ENCODE data around the gene SH3PXD2B. TPM values are rescaled to one million over a fixed set of nuclear protein-coding genes. Genes with fewer than 3 reads are reported as not detected.
A peak's percentile ranks its signal among the peaks of the same experiment; 100 is the strongest.

The SH3PXD2B gene
- total RNA-seq, 6 donors from 2014 or later: 17.1 to 55.5 (median 43.2) TPM

DNA sequence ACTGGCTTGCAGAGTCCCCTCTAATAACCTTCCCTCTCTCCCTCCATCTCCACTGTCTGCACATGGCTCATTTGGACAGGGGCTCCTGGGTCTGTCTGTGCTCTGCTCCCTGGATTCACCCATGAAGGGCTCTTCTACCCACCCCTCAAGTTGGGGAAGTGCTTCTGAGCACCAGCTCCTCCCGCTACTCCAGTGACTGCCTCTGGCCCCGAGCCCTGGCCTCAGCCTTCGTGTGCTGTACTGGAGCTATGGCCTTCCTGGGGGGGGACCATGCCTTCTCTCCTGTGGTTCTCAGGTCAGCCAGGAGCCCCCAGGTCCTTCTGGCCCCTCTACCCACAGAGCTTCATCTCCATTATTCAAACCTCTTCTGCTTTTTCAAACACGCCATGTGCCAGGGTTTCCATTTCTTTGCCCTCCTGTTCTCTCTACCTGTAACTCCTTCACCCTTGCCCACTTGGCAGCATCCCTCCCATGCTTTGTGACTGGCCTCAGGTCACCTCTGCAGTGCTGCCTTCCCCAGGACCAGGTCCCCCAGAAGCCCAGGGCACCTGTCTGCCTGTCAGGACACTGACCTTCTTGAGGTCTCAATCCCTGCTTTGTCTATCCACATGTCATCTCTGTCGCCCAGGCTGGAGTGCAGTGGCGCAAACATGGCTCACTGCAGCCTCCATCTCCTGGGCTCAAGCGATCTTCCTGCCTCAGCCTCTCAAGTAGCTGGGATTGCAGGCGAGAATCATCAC lies 9.5 kb downstream of the SH3PXD2B start:
- Histone ChIP-seq H3K9me3 (no peaks in the 10 kb centered on the region), H3K4me3 (no peak overlapping the region), H3K4me1 (peaks cover 26 to 45% (median 29%) of the 10 kb centered on the region in 4 donors), H3K36me3 (no peaks in the 10 kb centered on the region), H3K27ac (peak overlapping the region in 2 of 4 donors; percentile 52 to 67), H3K27me3 (no peaks in the 10 kb centered on the region)
- no peak for TF ChIP-seq CTCF (IDR thresholded peaks at IDR 0.05)
- no peak for TF ChIP-seq POLR2A (IDR thresholded peaks at IDR 0.05)
- TF ChIP-seq EP300 (IDR thresholded peaks at IDR 0.05): no peak
- no peak for TF ChIP-seq POLR2AphosphoS5 (IDR thresholded peaks at IDR 0.05)
- no peak for DNase-seq
- 69 to 74% methylated on average over 8 of the region's 8 CpGs for WGBS, 2 donors
- no peak for ATAC-seq (ENCODE audit: low FRiP score in 2 of 2)

- DNase-seq (peak in 1 of 2 donors; percentile 21), ATAC-seq (ENCODE audit: low FRiP score in 2 of 2) (peak in 1 of 2 donors; percentile 7)
- 90 to 92% methylated on average over 4 of the region's 4 CpGs for WGBS, 2 donors
- no peak overlapping the region for H3K4me3 ChIP-seq
- H3K36me3 ChIP-seq: no peaks in the 10 kb centered on the region
- H3K27ac ChIP-seq: peak overlapping the region in 3 of 4 donors; percentile 4 to 67 (median 52)
- no peaks in the 10 kb centered on the region for H3K27me3 ChIP-seq
- TF ChIP-seq POLR2AphosphoS5 (IDR thresholded peaks at IDR 0.05): no peak
- H3K4me1 ChIP-seq: peaks cover 26 to 45% (median 29%) of the 10 kb centered on the region in 4 donors
- H3K9me3 ChIP-seq: no peaks in the 10 kb centered on the region
Measured at GRCh38 chr5:172444110-172444510, 10.2 kb downstream of the SH3PXD2B start.

- H3K36me3 ChIP-seq: no peaks in the 10 kb centered on the region
- peak overlapping the region in 3 of 4 donors; percentile 4 to 67 (median 52) for H3K27ac ChIP-seq
- DNase-seq (peak in 1 of 2 donors; percentile 65), ATAC-seq (ENCODE audit: low FRiP score in 2 of 2) (peak; percentile 34 to 81)
- H3K4me3 ChIP-seq: no peak overlapping the region
- WGBS, 2 donors: 41 to 49% methylated on average over 10 of the region's 10 CpGs
- no peaks in the 10 kb centered on the region for H3K9me3 ChIP-seq
- no peaks in the 10 kb centered on the region for H3K27me3 ChIP-seq
- TF ChIP-seq EP300 (IDR thresholded peaks at IDR 0.05): peak in 3 of 4 donors; percentile 16 to 65 (median 22)
- TF ChIP-seq POLR2AphosphoS5 (IDR thresholded peaks at IDR 0.05): peak; percentile 81 to 92
- no peak for TF ChIP-seq CTCF (IDR thresholded peaks at IDR 0.05)
- TF ChIP-seq POLR2A (IDR thresholded peaks at IDR 0.05): no peak
- peaks cover 26 to 45% (median 31%) of the 10 kb centered on the region in 4 donors for H3K4me1 ChIP-seq
Measured at GRCh38 chr5:172443441-172444109, 10.8 kb downstream of the SH3PXD2B start.

GRCh38 chr5:172442592-172442991 lies 11.7 kb downstream of the SH3PXD2B start:
- H3K9me3 ChIP-seq: no peaks in the 10 kb centered on the region
- no peaks in the 10 kb centered on the region for H3K36me3 ChIP-seq
- no peak overlapping the region for H3K4me3 ChIP-seq
- WGBS, 2 donors: 86 to 98% methylated on average over 2 of the region's 2 CpGs
- ATAC-seq (ENCODE audit: low FRiP score in 2 of 2) (no peak), DNase-seq (no peak)
- no peaks in the 10 kb centered on the region for H3K27me3 ChIP-seq
- H3K4me1 ChIP-seq: peaks cover 34 to 52% (median 39%) of the 10 kb centered on the region in 4 donors
- TF ChIP-seq POLR2AphosphoS5 (IDR thresholded peaks at IDR 0.05) (no peak), POLR2A (IDR thresholded peaks at IDR 0.05) (no peak), CTCF (IDR thresholded peaks at IDR 0.05) (no peak), EP300 (IDR thresholded peaks at IDR 0.05) (no peak)
- H3K27ac ChIP-seq: peak overlapping the region in 1 of 4 donors; percentile 7

DNA sequence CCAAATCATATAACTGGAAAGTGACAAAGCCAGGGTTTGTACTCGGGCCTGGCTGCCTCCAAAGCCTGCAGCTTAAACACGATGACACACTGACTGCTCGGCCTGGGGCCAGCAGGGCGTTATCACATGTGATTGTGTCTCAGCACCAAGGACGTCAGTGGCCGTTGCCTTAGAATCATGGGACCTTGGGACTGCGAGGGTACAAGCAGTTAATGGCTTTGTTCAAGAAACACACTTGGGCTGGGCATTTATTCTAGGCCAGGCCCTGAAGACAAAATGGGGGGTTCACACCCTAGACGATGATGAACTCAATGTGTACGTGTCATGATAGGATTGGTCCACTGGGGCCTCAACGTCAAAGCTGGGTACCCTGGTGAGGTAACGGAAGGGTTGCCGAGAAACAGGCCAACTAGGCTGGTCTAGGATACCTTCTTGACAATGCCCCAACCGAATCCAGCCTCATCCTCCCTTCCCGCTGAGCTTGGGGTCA lies 13.0 kb downstream of the SH3PXD2B start:
- Histone ChIP-seq H3K36me3 (no peaks in the 10 kb centered on the region), H3K9me3 (no peaks in the 10 kb centered on the region), H3K27ac (peak overlapping the region in 1 of 4 donors; percentile 8), H3K4me3 (no peak overlapping the region), H3K27me3 (no peaks in the 10 kb centered on the region), H3K4me1 (peaks cover 37 to 47% (median 44%) of the 10 kb centered on the region in 4 donors)
- ATAC-seq (ENCODE audit: low FRiP score in 2 of 2) (peak in 1 of 2 donors; percentile 58), DNase-seq (no peak)
- no peak for TF ChIP-seq EP300 (IDR thresholded peaks at IDR 0.05)
- TF ChIP-seq POLR2AphosphoS5 (IDR thresholded peaks at IDR 0.05): no peak
- TF ChIP-seq POLR2A (IDR thresholded peaks at IDR 0.05): no peak
- no peak for TF ChIP-seq CTCF (IDR thresholded peaks at IDR 0.05)
- WGBS, 2 donors: 92 to 93% methylated on average over 10 to 14 of the region's 14 CpGs

Data from upper lobe of left lung (tissue), 6 donors.